B cell (primary cell): Measurements from ENCODE around the gene IMMP2L. TPM values are rescaled to one million over a fixed set of nuclear protein-coding genes. Genes with fewer than 3 reads are reported as not detected.
"Not testable (repeated sequence)": the region's sequence is repeated elsewhere in the genome, so short reads cannot be mapped to it uniquely, and the experiment has no call there.

Experiments used
- ATAC-seq: fragments of 200-7000 bp; cut with Tn5 transposase; one replicate; pipeline ENCODE4 v1.10.0; 2021; ENCODE audit warnings: low read depth, mild to moderate bottlenecking, moderate number of reproducible peaks, moderate library complexity
- CTCF ChIA-PET: fragments of 350-600 bp; sonication (Branson Sonifier 250); formaldehyde crosslinking; loops from one replicate; lab custom pipeline; 2021; ENCODE audit warnings: antibody characterized with exemption, inconsistent platforms; lab: Charles Lee
- POLR2A ChIA-PET: fragments of 350-600 bp; sonication (Branson Sonifier 250); formaldehyde crosslinking; loops from one replicate; lab custom pipeline; 2021; ENCODE audit warnings: antibody characterized with exemption; lab: Charles Lee
- DNase-seq: peaks from one replicate; pipeline ENCODE4 v3.0.0; 2013
- H2AFZ ChIP-seq: 2 replicates; pipeline ENCODE4 v1.6.1; 2012; ENCODE audit warnings: mild to moderate bottlenecking, low read depth, low read length; ENCODE audit not compliant: insufficient read depth, poor library complexity, severe bottlenecking
- H3K27ac ChIP-seq, 2 donors: 1 replicate in 1 of 2; 2 replicates in 1 of 2; pipeline ENCODE4 v1.5.1; 2012 to 2013; ENCODE audit warnings: low read length in 2 of 2, mild to moderate bottlenecking in 2 of 2, moderate library complexity in 1 of 2
- H3K27me3 ChIP-seq, 4 experiments: fragments of 200-600 bp in 1 of 4; sonication (generic) in 1 of 4; replicated peaks in 1 of 4; 1 replicate in 2 of 4; 2 replicates in 2 of 4; pipeline versions ENCODE4 v1.6.1 to v1.7.0; 2013 to 2016; ENCODE audit warnings: low read length in 3 of 4, mild to moderate bottlenecking in 2 of 4, mixed read lengths in 1 of 4, moderate library complexity in 1 of 4; ENCODE audit not compliant: insufficient read depth in 4 of 4, control insufficient read depth in 3 of 4; ENCODE audit errors: control extremely low read depth in 1 of 4
- H3K36me3 ChIP-seq, 2 experiments: replicated peaks in 1 of 2; 1 replicate in 1 of 2; 2 replicates in 1 of 2; pipeline versions ENCODE4 v1.6.1 to v1.7.1; 2013; ENCODE audit warnings: low read length in 1 of 2; ENCODE audit not compliant: insufficient read depth in 2 of 2, control insufficient read depth in 1 of 2; ENCODE audit errors: control extremely low read depth in 1 of 2, extremely low read depth in 1 of 2
- H3K4me1 ChIP-seq, 2 donors: fragments of 200-600 bp in 1 of 2; sonication (generic) in 1 of 2; 1 replicate in 1 of 2; 2 replicates in 1 of 2; pipeline versions ENCODE4 v1.5.1 to v1.6.1; 2013 to 2017; ENCODE audit warnings: low read length in 2 of 2; ENCODE audit not compliant: control insufficient read depth in 2 of 2, insufficient read depth in 2 of 2
- H3K4me2 ChIP-seq: replicated peaks from 2 replicates; pipeline ENCODE3; 2012; ENCODE audit warnings: mild to moderate bottlenecking, low read depth, low read length; ENCODE audit not compliant: poor library complexity, severe bottlenecking
- H3K4me3 ChIP-seq, 5 experiments: fragments of 200-600 bp in 1 of 5; sonication (generic) in 1 of 5; 1 replicate in 3 of 5; 2 replicates in 2 of 5; pipeline versions ENCODE4 v1.5.1 to v1.7.0; 2011 to 2016; ENCODE audit warnings: low read length in 4 of 5, mild to moderate bottlenecking in 4 of 5, low read depth in 2 of 5, control low read depth in 1 of 5, moderate library complexity in 1 of 5; ENCODE audit not compliant: insufficient read depth in 1 of 5; ENCODE audit errors: control extremely low read depth in 1 of 5, extremely low read depth in 1 of 5
- H3K79me2 ChIP-seq: fragments of 200-600 bp; sonication (generic); one replicate; pipeline ENCODE4 v1.6.0; 2016; ENCODE audit warnings: low read length; ENCODE audit not compliant: control insufficient read depth, insufficient read depth
- H3K9ac ChIP-seq: fragments of 200-600 bp; sonication (generic); 2 replicates; pipeline ENCODE4 v1.6.1; 2017; ENCODE audit warnings: mild to moderate bottlenecking, low read length, moderate library complexity
- H3K9me3 ChIP-seq, 3 donors: one replicate each; pipeline versions ENCODE4 v1.6.1 to v1.7.1; 2013; ENCODE audit warnings: low read length in 2 of 3; ENCODE audit not compliant: control insufficient read depth in 2 of 3, insufficient read depth in 1 of 3; ENCODE audit errors: control extremely low read depth in 1 of 3
- H4K20me1 ChIP-seq: 2 replicates; pipeline ENCODE4 v1.6.0; 2012; ENCODE audit warnings: mild to moderate bottlenecking, low read length; ENCODE audit not compliant: insufficient read depth, control insufficient read depth, poor library complexity, severe bottlenecking
- H3K27ac Mint-ChIP-seq: one replicate; pipeline ENCODE4 v1.8.0; 2021; ENCODE audit warnings: mixed read lengths
- H3K27me3 Mint-ChIP-seq: one replicate; pipeline ENCODE4 v1.8.0; 2021; ENCODE audit warnings: mixed read lengths
- H3K4me1 Mint-ChIP-seq: one replicate; pipeline ENCODE4 v1.8.0; 2021; ENCODE audit warnings: mixed read lengths
- H3K4me3 Mint-ChIP-seq: one replicate; pipeline ENCODE4 v1.8.0; 2021; ENCODE audit warnings: mixed read lengths
- H3K9me3 Mint-ChIP-seq: one replicate; pipeline ENCODE4 v1.8.0; 2022; ENCODE audit warnings: mixed read lengths; ENCODE audit not compliant: insufficient read depth
- CTCF ChIP-seq: fragments of 200-600 bp; IDR thresholded peaks from one replicate; pipeline ENCODE4 v1.8.0; 2022; ENCODE audit warnings: antibody characterized with exemption, mild to moderate bottlenecking
- EZH2 ChIP-seq: IDR thresholded peaks from 2 replicates; pipeline ENCODE4 v1.6.1; 2012; ENCODE audit warnings: borderline replicate concordance, low read depth, mild to moderate bottlenecking, moderate library complexity, low read length; ENCODE audit not compliant: insufficient read depth, poor library complexity, severe bottlenecking
- WGBS: methylation state at CpG from one replicate; pipeline ENCODE4 v1.1.5; 2013; ENCODE audit warnings: missing lambda C conversion rate; ENCODE audit not compliant: insufficient coverage; 5-methylcytosine and 5-hydroxymethylcytosine counted together
- intact Hi-C: fragments of 100-400 bp; cut with micrococcal nuclease; formaldehyde crosslinking; loops from one replicate; pipeline ENCODE4 v1.10.0; 2022
- polyA plus RNA-seq: library from polyadenylated mRNA; depleted of rRNA; stranded (reverse); fragments of >200 nt; gene quantifications from 2 replicates; pipeline ENCODE4 v1.2.3, GENCODE V29; 2012
- total RNA-seq, 2 donors: library from RNA; stranded (reverse); fragments of 120-200 nt in 1 of 2; gene quantifications; 1 replicate in 1 of 2; 2 replicates in 1 of 2; pipeline versions ENCODE4 v1.2.3 to v1.2.4, GENCODE V29; 2013 to 2022

Gene IMMP2L
- total and polyA plus RNA-seq, 2 donors (not counting 1 experiment from before 2014, with no cell fraction given): 3.8 to 34.2 TPM

GRCh38 chr7:111272092-111272491 is 290.2 kb downstream of the IMMP2L start:
- ATAC-seq: no peak
- no peak overlapping the region for H3K27ac ChIP-seq
- H3K27me3 ChIP-seq: no peaks in the 10 kb centered on the region
- H3K4me3 ChIP-seq: no peak overlapping the region
- ChIA-PET POLR2A (no interaction called here), CTCF (no interaction called here)
- H3K9me3 ChIP-seq: peaks cover 0 to 1% (median 0%) of the 10 kb centered on the region in 3 donors
- H3K4me1 ChIP-seq: no peaks in the 10 kb centered on the region
- no peaks in the 10 kb centered on the region for H3K27me3 Mint-ChIP-seq
- H3K9me3 Mint-ChIP-seq: no peaks in the 10 kb centered on the region
- H3K4me2 ChIP-seq: no peak overlapping the region
- no peaks in the 10 kb centered on the region for H3K4me1 Mint-ChIP-seq
- no peak overlapping the region for H2AFZ ChIP-seq
- intact Hi-C loops: no loop called here
- TF ChIP-seq EZH2: no peak
- no peak for TF ChIP-seq CTCF
- H3K79me2 ChIP-seq: no peaks in the 10 kb centered on the region
- DNase-seq: no peak
- H3K36me3 ChIP-seq: no peaks in the 10 kb centered on the region
- no peak overlapping the region for H3K27ac Mint-ChIP-seq
- H3K4me3 Mint-ChIP-seq: no peak overlapping the region
- no peaks in the 10 kb centered on the region for H4K20me1 ChIP-seq
- no peak overlapping the region for H3K9ac ChIP-seq

GRCh38 chr7:111270794-111271193 is 291.5 kb downstream of the IMMP2L start:
- intact Hi-C loops, ATAC-seq, DNase-seq: not testable (repeated sequence)

More at GRCh38 chr7:111270794-111271193, 291.5 kb downstream of the IMMP2L start:
- H3K27ac ChIP-seq, H3K9ac ChIP-seq, H3K4me3 ChIP-seq, H3K4me1 Mint-ChIP-seq, H3K27ac Mint-ChIP-seq, H3K9me3 Mint-ChIP-seq, H3K4me2 ChIP-seq, H3K4me1 ChIP-seq, H3K27me3 ChIP-seq, CTCF ChIA-PET, H3K27me3 Mint-ChIP-seq, H3K9me3 ChIP-seq, POLR2A ChIA-PET, H3K36me3 ChIP-seq, H4K20me1 ChIP-seq, H3K4me3 Mint-ChIP-seq, H2AFZ ChIP-seq, H3K79me2 ChIP-seq: not testable (repeated sequence)
- no CpG with 5 or more reads among the region's 2 CpGs for WGBS
